OCI-M2 (cell line): ENCODE measurements around the gene PAX8.

Experiments
- DNase-seq: peaks from one replicate; lab custom pipeline; 2025; ENCODE audit not compliant: unreplicated experiment; lab: John Stamatoyannopoulos, UW

Gene PAX8

DNA sequence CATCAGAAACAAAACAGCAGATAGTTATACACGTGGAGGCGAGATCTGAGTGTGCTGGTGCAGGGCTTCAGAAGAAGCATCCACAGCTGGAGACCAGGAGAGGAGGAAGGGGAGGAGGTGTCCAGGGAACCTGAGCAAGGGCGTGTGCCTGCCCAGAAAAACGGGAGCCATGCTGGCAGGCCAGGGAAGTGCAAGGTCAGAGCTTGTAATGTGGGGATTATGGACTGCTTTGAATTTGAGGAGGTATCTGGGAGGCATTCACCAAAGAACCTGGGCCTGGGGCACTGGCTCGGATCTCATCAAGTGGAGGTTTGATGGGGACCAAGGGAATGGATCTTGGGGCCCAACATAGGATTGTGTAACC, 92.3 kb downstream of the PAX8 start:
- DNase-seq = no peak

DNA sequence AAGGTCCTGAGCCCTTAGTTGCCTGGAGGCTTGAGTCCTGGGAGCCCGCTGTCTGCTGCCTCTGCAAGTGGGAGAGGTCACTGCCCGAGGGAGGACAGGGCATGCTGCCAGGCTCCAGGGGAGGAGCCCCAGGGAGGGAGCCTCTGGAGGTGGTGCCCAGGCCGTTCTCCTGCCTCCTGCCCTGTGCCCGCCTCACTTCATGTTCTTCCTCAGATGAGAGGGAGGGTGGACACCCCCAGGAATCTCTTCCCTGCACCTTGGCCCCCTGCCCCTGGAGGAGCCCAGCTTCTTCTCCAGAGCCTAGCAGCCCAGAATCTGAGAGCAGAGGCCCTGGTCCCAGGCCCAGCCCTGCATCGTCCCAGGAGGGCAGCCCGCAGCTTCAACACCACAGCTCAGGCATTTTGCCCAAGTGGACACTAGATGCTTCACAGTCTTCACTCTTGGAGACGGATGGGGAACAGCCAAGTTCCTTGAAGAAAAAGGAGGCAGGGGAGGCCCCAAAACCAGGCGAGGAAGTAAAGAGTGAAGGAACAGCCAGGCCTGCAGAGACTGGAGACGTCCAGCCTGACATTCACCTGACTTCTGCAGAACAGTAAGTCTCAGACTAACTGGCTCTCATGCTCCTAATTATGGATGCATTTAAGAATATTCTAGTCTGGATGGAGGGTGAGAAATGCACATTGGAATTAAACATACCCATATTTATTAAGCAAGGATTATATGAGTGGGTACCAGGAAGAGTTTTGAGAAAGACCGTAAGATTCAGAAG, 92.9 kb downstream of the PAX8 start:
- no peak for DNase-seq

DNA sequence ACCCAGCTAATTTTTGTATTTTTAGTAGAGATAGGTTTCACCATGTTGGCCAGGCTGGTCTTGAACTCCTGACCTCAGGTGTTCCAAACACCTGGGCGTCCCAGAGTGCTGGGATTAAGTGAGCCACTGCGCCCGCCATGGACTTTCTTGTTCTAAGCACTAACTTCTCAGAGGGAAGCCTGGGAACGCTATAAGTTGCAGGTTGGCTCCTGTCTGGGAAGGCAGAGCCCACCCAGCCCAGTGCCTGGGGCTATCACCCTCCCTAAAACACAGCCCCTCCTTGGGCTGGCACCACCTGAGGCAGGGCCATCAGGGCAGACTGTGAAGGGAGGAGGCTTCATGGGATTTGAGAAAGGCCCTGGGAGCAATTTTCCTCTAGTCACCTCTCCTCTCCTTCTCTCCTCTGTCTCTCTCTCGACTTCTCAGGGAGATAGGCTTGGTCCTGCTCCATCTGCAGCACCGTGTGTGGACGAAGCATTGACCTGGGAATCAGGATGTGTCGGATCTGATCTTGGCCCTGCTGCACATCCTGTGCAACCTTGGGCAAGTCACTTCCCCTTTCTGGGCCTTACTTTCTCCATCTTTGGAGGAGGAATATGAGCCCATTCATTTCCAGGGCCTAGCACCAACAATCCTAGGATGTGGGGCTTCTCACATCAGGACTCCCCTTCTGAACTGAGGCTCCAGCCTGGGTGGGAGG, 94.0 kb downstream of the PAX8 start:
- DNase-seq = no peak

DNA sequence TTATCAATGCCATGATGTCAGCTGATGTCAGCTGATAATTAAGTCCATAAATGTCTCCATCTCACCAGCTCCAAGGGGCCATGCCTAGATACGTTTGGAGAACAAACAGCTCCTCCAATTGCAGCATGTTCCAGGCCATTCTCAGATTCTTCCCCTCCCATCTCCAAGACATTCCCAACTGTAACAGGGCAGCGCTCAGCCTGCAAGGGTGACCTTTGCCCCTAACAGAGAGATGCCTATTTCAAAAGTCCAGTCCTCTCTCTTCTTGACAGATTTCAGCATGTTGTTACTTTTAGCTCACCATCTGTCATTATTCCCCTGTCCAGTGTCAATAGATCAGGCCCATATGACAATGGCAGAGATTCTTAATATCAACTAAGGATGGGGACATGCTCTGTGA, 95.0 kb downstream of the PAX8 start:
- DNase-seq = no peak

DNA sequence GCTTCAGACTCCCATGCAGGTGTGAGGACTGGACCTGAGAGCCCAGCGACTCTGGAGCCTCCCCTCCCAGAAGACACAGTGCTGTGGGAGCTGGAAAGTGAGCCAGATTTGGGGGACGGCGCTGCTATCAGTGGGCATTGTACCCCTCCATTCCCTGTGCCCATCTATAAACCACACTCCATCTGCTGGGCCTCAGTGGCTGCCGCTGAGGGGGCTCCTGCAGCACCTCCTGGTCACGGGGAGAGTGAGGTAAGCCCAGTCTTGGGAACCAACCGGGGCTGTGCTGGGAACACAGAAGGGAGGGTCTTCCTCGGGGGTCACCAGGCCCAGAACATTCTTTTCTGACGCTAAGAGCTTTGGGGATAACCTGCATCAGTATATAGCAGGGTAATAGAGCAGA, 95.5 kb downstream of the PAX8 start:
- no peak for DNase-seq

DNA sequence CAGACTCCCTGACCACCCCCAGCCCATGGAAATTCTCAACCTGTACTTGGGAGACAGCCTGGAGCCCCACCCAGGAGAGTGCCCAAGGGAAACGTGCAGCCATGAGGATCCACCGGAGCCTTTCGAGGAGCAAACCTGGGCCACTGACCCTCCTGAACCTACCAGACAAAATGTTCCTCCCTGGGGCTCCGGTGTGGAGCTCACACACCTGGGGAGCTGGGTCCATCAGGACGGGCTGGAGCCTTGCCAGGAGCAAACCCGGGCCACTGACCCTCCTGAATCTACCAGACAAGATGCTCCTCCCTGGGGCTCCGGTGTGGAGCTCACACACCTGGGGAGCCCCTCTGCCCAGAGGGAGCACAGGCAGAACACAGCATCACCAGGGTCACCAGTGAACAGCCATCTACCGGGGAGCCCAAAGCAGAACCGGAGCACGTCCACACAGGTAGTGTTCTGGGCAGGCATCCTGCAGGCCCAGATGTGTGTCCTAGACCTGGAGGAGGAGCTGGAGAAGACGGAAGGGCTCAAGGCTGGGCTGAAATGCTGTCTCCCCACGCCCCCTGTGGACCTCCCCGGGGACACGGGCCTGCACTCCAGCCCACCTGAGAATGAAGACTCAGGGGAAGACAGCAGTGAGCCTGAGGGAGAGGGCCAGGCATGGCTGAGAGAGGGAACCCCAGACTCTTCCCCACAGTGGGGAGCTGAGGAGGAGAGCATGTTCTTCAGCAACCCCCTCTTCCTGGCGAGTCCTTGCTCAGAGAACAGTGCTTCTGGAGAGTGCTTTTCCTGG, 96.1 kb downstream of the PAX8 start:
- DNase-seq = no peak

DNA sequence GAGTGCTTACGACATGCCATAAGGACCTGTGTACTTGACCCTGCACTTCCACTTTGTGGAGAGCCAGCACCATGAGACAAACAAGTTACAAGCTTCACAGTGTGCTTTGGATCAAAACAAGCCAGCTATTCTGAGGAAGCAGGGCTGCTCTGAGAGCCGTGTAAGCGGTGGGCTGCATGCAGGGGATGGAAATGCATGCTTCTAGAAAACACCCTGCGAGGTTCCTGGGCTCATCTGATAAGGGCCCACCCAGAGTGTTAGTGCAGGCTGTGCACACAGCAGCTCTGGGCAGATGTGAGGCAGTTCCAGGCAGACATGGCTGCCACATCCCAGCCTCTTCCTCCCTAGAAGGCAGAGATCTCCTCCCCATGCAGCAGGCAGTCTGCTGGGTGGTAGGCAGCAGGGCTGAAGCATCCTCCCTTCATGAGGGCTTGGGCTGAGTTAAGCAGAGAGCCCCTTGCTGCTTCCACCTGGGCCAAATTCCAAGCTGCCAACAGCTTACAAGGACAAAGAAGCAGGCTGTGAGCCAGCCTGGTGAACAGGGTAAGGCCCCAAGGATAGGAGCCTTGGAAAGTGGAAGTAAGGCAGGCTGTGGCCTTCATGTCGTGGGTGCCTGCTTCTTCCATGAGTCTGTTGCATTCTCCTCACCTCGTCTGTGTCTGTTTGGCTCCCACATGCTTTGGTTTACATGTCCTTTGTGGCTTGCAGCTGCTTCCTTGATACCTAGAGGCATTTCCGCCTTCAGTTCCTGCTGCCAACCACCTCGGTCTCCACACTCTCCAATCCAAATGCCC, 97.3 kb downstream of the PAX8 start:
- DNase-seq = no peak

DNA sequence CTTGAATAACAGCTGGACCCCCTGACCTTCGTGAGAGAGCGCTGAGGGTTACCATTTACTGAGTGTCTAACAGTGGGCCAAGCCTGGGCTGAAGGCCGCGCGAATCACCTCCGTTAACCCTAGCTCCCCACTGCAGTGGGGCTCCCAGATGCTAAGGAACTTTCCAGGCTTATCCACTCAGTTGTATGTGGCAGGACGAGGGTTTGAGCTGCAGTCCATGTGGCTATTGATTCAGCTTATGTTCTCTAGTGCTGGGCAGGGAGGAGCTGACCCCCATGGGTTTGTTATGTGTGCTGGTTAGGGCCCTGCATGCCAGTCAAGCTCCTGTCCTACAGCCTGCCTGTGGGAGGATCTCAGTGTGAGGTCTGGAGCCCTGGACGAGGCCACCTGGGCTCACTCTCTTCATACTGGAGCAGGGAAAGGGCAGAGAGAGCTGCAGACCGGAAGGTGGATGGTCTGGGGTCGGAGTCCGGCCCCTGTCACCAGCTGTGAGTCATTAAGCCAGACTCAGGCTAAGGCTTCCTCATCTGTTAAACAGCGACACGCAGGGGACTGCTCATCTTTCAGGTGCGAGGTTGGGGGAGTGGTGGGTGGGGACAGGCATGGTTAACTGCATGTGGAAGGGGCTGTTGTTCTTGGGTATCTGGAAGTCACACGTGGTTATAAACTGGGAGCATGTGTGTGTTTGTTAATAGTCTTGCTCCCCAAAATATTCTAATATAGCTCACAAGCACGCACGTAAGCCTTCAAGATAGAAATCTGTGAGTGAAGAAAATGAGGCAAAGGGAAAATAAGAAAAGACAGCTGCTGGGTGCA, 98.4 kb downstream of the PAX8 start:
- DNase-seq = no peak

DNA sequence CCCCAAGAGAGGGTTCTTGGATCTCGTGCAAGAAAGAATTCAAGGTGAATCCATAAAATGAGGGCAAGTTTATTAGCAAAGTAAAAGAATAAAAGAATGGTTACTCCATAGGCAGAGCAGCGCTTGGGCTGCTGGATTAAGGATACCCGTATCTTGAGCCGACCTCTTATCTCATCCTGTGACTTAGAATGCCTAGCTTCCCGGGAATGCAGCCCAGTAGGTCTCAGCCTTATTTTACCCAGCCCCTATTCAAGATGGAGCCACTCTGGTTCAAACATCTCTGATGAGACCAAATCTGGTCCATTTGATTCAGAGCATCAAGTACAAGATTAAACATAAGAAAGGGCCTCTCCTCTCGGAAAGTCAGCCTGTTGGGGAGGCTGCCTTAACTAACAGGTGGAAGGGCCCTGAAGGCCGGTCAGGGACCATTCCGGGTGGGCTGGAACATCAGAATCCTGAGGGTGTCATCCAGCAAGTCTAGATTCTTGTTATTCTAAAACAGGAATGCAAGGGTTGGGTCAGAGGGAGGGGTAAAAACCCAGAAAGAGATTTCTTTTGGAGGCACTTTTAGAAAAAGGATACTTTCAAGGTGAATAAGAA, 99.2 kb downstream of the PAX8 start:
- no peak for DNase-seq

DNA sequence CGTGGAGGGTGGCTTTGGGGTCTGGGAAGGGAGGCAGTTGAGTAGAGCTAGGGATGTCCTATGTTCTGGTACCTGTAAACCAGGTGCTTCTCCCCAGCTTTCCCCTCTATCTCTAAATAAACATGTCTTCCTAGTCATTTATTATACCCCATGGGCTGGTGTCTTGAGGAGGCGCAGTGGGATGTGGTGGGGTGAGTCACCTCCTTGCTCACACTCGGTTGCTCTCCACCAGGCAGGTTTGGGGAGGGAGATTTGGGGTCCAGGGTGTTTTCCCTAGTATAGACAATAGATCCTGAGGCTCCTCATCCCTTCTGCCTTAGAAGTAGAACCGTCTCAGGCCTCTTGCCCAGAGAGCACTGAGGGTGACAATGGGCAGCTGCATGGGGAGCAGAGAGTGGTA, 99.8 kb downstream of the PAX8 start:
- DNase-seq = no peak

DNA sequence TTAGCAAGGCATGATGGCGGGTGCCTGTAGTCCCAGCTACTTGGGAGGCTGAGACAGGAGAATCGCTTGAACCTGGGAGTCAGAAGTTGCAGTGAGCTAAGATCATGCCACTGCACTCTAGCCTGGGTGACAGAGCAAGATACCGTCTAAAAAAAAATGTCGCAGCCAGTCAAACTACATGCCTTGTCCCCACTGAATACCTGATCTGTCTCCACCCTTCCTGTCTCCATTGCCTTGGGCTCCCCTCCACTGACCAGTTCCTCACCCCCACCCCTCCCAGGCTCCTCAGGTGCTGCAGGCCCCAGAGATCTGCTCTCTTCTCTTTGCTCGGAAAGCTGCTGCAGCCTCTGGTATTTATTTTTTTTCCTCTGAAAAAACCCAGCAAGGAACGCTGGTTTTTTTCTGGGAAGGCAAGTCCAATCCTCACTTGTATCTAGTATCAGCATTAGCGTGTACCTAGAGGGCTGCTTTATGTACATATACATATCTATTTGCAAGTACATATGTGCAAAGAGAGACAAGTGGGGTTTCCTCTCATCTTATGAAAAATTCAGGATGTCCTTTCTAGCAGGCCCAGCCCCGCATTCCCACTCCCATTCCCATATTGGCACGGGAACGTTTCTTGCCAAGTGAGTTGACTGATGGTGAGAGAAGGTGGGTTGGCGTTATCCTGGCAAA, 100.5 kb downstream of the PAX8 start:
- no peak for DNase-seq

DNA sequence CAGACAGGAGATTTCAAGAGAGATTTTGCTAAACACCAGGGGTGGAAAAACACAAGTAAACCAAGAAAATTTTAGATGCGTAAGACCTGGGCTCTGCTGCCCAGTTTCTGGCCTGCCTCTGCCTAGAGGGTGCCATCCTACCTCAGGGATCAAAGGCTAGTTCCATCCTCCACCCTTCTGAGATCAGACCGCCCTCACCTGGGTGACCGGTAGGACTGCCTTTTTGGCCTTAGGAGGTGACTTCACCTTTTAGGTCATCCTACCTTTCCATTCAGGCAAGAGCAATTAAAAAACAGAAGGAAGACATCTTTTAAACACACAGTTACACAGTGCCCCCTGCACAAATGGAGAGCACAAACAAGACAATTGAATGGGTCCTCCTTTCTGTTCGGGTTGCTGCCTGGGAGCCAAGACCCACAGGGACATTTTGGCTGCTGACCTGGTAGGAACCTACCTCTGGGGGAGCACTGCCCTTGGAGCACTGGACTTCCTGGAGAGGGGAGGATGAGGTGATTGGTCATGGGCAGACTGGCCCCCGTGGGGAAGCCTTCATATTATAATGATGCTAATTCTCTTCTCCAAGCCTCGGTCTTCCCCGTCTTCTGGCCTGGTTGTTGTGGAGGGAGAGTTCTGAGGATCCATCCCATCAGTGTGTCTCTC, 101.9 kb downstream of the PAX8 start:
- no peak for DNase-seq

DNA sequence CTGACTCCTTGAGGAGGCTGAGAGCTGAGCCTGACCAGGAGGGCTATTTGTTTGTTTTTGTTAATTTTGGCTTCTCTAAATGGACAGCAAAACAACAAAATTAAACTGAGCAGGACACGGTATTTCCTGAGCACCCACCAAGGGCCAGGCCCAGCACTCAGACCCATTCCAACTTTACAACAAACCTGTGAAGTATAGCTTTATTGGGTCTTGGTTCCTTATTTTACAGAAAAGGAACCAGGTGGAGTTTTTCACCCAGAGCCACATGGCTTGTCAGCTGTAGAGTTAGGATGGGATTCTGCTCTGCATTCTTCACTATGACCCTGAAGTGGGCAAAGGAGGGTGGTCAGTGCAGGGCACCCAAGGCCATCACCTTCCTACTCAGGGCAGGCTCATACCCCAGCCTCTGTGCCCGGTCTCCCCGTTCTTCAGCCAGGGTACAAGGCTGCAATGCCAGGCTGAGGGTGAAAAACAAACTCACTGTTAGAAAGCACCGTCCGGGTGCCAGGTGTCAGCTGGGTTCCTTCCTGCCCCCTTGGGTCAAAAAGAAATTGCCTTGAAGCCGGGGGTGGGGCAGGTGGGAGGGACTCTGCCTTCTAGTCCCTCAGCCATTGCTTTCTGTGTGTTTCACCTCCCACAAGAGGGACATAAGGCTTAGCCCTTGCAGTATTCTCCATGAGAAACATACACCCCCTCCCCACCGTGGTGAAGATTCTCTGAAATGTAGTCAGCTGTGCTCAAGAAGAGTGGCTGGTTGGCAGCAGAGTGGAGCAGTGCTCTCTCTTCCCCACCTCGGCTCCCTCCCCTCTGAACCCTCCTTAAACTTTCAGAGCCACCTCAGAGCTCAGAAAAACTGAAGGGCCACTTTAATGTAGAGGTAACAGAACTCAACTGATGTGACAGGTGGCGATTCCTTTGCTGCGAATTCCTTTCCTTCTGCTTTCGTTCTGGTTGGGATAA, 102.7 kb downstream of the PAX8 start:
- no peak for DNase-seq

DNA sequence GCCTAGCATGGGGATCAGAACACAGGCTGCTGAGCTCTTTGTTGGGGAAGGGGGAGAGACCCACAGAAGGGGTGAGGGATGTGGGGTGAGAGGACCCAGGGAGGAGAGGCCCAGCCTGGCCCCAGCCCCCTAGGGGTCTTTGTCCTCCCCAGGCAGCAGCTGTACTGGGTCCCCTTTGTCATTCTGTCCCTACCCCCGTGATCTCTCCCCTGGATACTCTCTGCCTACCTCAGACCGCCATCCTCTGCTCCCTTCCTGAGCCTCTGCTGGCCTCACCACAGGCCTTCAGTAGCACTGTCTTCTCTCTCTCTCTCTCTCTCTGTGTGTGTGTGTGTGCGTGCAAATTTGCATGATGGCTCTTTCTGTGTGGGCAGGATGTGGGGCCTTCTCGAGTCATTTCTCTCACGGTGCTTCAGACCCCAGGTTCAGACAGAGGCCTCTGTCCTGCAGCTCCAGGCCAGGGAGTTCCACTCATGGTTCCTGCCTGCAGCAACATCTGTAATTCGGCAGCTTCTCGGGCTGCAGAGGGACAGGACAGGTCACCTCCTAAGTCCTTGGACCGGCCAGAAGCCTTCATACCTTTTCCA, 103.6 kb downstream of the PAX8 start:
- no peak for DNase-seq

DNA sequence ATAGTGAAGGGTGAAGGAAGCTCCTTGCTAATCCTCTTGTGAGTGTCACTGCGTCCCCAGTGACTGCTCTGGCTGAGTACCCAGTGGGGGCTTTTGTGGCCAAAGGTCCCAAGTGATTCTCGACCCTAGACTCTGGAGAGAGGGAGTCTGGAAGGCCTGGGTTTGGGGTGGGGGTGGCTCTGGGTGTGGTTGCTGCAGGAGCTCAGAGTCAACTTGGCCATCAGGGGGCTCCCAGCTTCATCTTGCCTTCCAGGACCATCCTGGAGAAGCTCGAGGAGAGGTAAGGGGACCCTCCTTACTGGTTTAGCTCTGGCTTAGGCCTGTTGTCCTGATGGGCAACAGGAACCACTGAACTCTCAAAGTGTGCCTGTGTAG, 104.4 kb downstream of the PAX8 start:
- no peak for DNase-seq

DNA sequence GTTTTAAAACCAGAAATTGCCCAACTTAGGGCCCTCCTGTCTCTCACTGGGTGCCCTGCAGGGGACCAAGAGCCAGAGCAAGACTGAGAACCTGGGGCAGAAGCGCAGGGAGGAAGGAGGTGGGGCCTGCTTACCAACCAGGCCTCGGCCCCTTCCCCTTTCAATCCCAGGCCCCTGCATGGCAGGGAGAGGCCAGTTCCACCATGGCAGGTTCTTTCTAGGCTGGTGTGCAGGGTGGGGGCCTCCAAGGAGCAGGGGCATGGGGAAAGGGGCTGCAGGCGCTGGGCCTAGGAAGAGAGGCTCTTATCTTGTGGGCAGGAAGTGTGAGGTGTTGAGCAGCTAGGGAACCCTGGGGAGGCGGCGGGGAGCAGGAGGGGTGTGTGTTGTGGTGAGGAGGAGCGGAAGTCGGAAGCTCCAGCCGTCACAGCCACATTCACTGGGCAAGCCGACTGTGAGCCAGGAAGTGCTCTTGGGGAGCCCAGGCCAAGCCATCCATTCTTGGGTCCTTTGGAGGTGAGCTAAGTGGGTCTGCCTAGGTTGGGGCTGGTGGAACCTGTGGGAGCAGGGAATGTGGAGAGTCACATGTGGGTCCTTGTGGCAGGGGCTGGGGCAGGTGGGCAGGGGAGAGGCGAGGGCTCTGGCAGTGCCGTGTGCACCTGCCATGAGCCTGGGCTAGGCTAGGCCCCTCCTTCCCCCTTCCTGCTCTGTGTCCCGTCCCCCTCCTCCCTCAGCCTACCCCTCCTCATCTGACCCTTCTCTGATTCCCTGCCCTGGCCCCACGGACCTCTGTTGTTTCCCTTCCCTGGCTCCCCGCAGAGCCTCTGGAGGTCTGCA, 105.0 kb downstream of the PAX8 start, which contains the start of gene PSD4:
Gene PSD4, plus strand, starts transcription at position 430 of the 834 bp plus-strand sequence. CDS start 8,486 bp downstream, outside the sequence.
- no peak for DNase-seq
